HepG2 (cell line): ENCODE data around the gene MRPL48. TPM values are rescaled to one million over a fixed set of nuclear protein-coding genes. Genes with fewer than 3 reads are reported as not detected.

Experiments
- ASH2L ChIP-seq: fragments of 300-600, 200-600 bp; sonication (generic); IDR thresholded peaks from 2 replicates; pipeline ENCODE4 v1.7.0; 2017; ENCODE audit warnings: low read depth, mild to moderate bottlenecking, moderate library complexity, mixed read lengths, low read length; ENCODE audit not compliant: insufficient read length
- BRCA1 ChIP-seq: sonication (generic); formaldehyde crosslinking; IDR thresholded peaks from 2 replicates; pipeline ENCODE4 v1.4.0; 2020; ENCODE audit warnings: missing genetic modification reagents
- CTCF ChIP-seq: sonication (generic); formaldehyde crosslinking; IDR thresholded peaks from 2 replicates; pipeline ENCODE4 v1.5.0; 2020; ENCODE audit warnings: mild to moderate bottlenecking, missing genetic modification reagents, moderate library complexity
- FOXA3 ChIP-seq: IDR thresholded peaks from 2 replicates; pipeline ENCODE4 v1.6.1; 2016; ENCODE audit warnings: missing genetic modification reagents, missing compliant biosample characterization
- GRHL1 ChIP-seq: sonication (generic); formaldehyde crosslinking; conservative IDR thresholded peaks from 2 replicates; pipeline ENCODE4 v1.8.0; 2022; ENCODE audit warnings: missing genetic modification reagents
- HNRNPH1 ChIP-seq: fragments of 200-400 bp; formaldehyde crosslinking; optimal IDR thresholded peaks from 2 replicates; pipeline ENCODE3; 2017; ENCODE audit warnings: mild to moderate bottlenecking, low read depth, low read length
- KLF11 ChIP-seq: IDR thresholded peaks from 2 replicates; pipeline ENCODE4 v1.6.1; 2016; ENCODE audit warnings: missing compliant biosample characterization
- KLF13 ChIP-seq: sonication (generic); formaldehyde crosslinking; IDR thresholded peaks from 2 replicates; pipeline ENCODE4 v1.4.0; 2020; ENCODE audit warnings: mild to moderate bottlenecking, missing genetic modification reagents
- KLF16 ChIP-seq, 2 experiments: sonication (generic) in 1 of 2; formaldehyde crosslinking in 1 of 2; IDR thresholded peaks; 2 replicates each; pipeline versions ENCODE4 v1.6.1 to v1.8.0; 2016 to 2023; ENCODE audit warnings: missing genetic modification reagents in 2 of 2, missing compliant biosample characterization in 1 of 2
- MXD4 ChIP-seq: IDR thresholded peaks from 2 replicates; pipeline ENCODE4 v1.6.1; 2016; ENCODE audit warnings: mild to moderate bottlenecking, missing biosample characterization, missing genetic modification reagents
- NFRKB ChIP-seq: fragments of 450-650 bp; IDR thresholded peaks from 2 replicates; pipeline ENCODE4 v1.6.1; 2017
- PAWR ChIP-seq: sonication (generic); formaldehyde crosslinking; IDR thresholded peaks from 2 replicates; pipeline ENCODE4 v1.4.0; 2020; ENCODE audit warnings: missing genetic modification reagents, mild to moderate bottlenecking, borderline replicate concordance
- RAD21 ChIP-seq: fragments of 450-650 bp; formaldehyde crosslinking; IDR thresholded peaks from 2 replicates; pipeline ENCODE4 v1.5.0; 2020; ENCODE audit warnings: mild to moderate bottlenecking
- RELA ChIP-seq: sonication (generic); formaldehyde crosslinking; IDR thresholded peaks from 2 replicates; pipeline ENCODE4 v1.4.0; 2020; ENCODE audit warnings: missing genetic modification reagents
- ZFAT ChIP-seq: sonication (generic); formaldehyde crosslinking; conservative IDR thresholded peaks from 2 replicates; pipeline ENCODE4 v1.8.1; 2023; ENCODE audit warnings: missing genetic modification reagents, inconsistent platforms
- ZNF274 ChIP-seq: sonication (generic); formaldehyde crosslinking; IDR thresholded peaks from 2 replicates; pipeline ENCODE4 v1.5.1; 2020; ENCODE audit warnings: mild to moderate bottlenecking, missing genetic modification reagents
- ZNF30 ChIP-seq: sonication (generic); formaldehyde crosslinking; IDR thresholded peaks from 2 replicates; pipeline ENCODE4 v1.5.0; 2020; ENCODE audit warnings: mild to moderate bottlenecking, missing genetic modification reagents
- ZNF577 ChIP-seq: sonication (generic); formaldehyde crosslinking; IDR thresholded peaks from 2 replicates; pipeline ENCODE4 v1.4.0; 2020; ENCODE audit warnings: mild to moderate bottlenecking, low read depth, missing genetic modification reagents, borderline replicate concordance
- ZNF775 ChIP-seq: sonication (generic); formaldehyde crosslinking; IDR thresholded peaks from 2 replicates; pipeline ENCODE4 v1.4.0; 2020; ENCODE audit warnings: missing genetic modification reagents, mild to moderate bottlenecking, moderate library complexity, borderline replicate concordance
- polyA plus RNA-seq, 8 experiments: library from polyadenylated mRNA; depleted of rRNA in 3 of 8; stranded (reverse) in 7 of 8; unstranded in 1 of 8; fragments of >200 nt; fragmentation: Illumina TruSeq in 4 of 8; extraction: Trizol in 4 of 8; gene quantifications; 2 replicates each; pipeline versions ENCODE4 v1.2.1 to v1.2.3, GENCODE V29; 2011 to 2016; ENCODE audit warnings: low read depth in 4 of 8, missing spikeins in 1 of 8, mixed read lengths in 1 of 8; ENCODE audit not compliant: insufficient read depth in 1 of 8
- total RNA-seq, 5 experiments: library from RNA; depleted of rRNA; stranded (reverse); fragments of >200 nt; fragmentation: Illumina TruSeq; extraction: Trizol; gene quantifications; 2 replicates each; pipeline ENCODE4 v1.2.3, GENCODE V29; 2016; ENCODE audit warnings: low read depth in 1 of 5
- TF ChIP-seq, protein P1 (sequence below): IDR thresholded peaks from 2 replicates; pipeline ENCODE4 v1.6.1; 2016; ENCODE audit warnings: missing genetic modification reagents, missing compliant biosample characterization
- TF ChIP-seq, protein P2 (sequence below): IDR thresholded peaks from 2 replicates; pipeline ENCODE4 v1.6.1; 2016; ENCODE audit warnings: mild to moderate bottlenecking, missing biosample characterization, missing genetic modification reagents
- TF ChIP-seq, protein P3 (sequence below): sonication (generic); formaldehyde crosslinking; conservative IDR thresholded peaks from 2 replicates; pipeline ENCODE4 v1.8.0; 2022; ENCODE audit warnings: low read depth, missing genetic modification reagents
- TF ChIP-seq, protein P4 (sequence below): sonication (generic); formaldehyde crosslinking; IDR thresholded peaks from 2 replicates; pipeline ENCODE4 v1.8.0; 2022; ENCODE audit warnings: missing genetic modification reagents, mild to moderate bottlenecking, moderate library complexity, borderline replicate concordance

MRPL48 gene
- total and polyA plus RNA-seq, 2 of the 13 experiments (the other 11 are each of a cell fraction or from before 2014, with no cell fraction given) = 61.2 to 67.9 TPM

DNA sequence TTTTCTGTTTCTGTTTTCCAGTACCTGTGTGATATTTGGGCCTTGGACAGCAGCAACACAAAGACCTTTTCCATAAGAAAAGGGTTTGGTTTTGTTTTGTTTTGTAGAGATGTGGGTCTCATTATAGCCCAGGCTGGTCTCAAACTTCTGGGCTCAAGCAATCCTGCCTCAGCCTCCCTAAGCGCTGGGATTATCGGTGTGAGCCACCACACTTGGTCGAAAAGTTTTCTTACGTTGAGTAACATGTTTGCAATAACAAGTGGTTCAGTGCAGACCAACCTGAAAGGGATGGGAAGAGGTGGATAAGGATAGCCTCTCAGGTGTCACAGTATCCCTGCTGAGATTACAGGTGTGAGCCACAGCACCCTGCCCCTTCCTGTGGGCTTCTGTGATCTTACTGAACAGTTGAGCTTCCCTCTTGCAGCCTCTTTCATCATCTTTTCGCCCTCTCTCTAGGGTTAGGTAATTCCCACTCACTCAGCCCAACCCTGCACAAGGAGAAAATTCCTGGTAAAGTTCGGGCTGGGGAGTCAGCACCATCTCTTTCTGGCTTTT, 3.5 kb upstream of the MRPL48 start (continued):
- TF ChIP-seq MXD4 (CRISPR knock-in tag) = no peak
- TF ChIP-seq KLF13 (CRISPR knock-in tag) = no peak
- TF ChIP-seq, protein P1, sequence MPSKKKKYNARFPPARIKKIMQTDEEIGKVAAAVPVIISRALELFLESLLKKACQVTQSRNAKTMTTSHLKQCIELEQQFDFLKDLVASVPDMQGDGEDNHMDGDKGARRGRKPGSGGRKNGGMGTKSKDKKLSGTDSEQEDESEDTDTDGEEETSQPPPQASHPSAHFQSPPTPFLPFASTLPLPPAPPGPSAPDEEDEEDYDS (CRISPR knock-in tag) = no peak
- no peak for TF ChIP-seq HNRNPH1
- no peak for TF ChIP-seq RELA (CRISPR knock-in tag)
- TF ChIP-seq, protein P2, sequence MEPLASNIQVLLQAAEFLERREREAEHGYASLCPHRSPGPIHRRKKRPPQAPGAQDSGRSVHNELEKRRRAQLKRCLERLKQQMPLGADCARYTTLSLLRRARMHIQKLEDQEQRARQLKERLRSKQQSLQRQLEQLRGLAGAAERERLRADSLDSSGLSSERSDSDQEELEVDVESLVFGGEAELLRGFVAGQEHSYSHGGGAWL (CRISPR knock-in tag) = 0 out of 2 replicates have a peak, but pooled peaks have one; percentile 28
- TF ChIP-seq KLF11 (CRISPR knock-in tag) = no peak
- TF ChIP-seq, protein P3, sequence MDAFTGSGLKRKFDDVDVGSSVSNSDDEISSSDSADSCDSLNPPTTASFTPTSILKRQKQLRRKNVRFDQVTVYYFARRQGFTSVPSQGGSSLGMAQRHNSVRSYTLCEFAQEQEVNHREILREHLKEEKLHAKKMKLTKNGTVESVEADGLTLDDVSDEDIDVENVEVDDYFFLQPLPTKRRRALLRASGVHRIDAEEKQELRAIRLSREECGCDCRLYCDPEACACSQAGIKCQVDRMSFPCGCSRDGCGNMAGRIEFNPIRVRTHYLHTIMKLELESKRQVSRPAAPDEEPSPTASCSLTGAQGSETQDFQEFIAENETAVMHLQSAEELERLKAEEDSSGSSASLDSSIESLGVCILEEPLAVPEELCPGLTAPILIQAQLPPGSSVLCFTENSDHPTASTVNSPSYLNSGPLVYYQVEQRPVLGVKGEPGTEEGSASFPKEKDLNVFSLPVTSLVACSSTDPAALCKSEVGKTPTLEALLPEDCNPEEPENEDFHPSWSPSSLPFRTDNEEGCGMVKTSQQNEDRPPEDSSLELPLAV (CRISPR knock-in tag) = no peak
- peak; percentile 80 for TF ChIP-seq FOXA3 (CRISPR knock-in tag)
- no peak for TF ChIP-seq ZNF775
- no peak for TF ChIP-seq ZNF577
- no peak for TF ChIP-seq GRHL1 (CRISPR knock-in tag)
- TF ChIP-seq ZFAT (CRISPR knock-in tag) = no peak
- TF ChIP-seq PAWR (CRISPR knock-in tag) = no peak
- no peak for TF ChIP-seq CTCF (CRISPR knock-in tag)
- no peak for TF ChIP-seq NFRKB
- no peak for TF ChIP-seq ASH2L
- no peak for TF ChIP-seq ZNF30 (CRISPR knock-in tag)
- TF ChIP-seq, protein P4, sequence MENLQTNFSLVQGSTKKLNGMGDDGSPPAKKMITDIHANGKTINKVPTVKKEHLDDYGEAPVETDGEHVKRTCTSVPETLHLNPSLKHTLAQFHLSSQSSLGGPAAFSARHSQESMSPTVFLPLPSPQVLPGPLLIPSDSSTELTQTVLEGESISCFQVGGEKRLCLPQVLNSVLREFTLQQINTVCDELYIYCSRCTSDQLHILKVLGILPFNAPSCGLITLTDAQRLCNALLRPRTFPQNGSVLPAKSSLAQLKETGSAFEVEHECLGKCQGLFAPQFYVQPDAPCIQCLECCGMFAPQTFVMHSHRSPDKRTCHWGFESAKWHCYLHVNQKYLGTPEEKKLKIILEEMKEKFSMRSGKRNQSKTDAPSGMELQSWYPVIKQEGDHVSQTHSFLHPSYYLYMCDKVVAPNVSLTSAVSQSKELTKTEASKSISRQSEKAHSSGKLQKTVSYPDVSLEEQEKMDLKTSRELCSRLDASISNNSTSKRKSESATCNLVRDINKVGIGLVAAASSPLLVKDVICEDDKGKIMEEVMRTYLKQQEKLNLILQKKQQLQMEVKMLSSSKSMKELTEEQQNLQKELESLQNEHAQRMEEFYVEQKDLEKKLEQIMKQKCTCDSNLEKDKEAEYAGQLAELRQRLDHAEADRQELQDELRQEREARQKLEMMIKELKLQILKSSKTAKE = no peak
- TF ChIP-seq RAD21 = no peak
- TF ChIP-seq BRCA1 (CRISPR knock-in tag) = no peak
- peak in 1 of 2 experiments; percentile 77; a peak in 2 of 4 replicates for TF ChIP-seq KLF16 (CRISPR knock-in tag; IDR thresholded peaks at IDR 0.05)
- TF ChIP-seq ZNF274 (CRISPR knock-in tag) = no peak
